ENCODE results near the gene ZNF490. TPM values are rescaled to one million over a fixed set of nuclear protein-coding genes. Genes with fewer than 3 reads are reported as not detected.

Gene ZNF490
- polyA plus RNA-seq, 2 of the 4 experiments (the other 2 are of a cell fraction): 0.57 to 2.4 TPM

- TF ChIP-seq CTCF (IDR thresholded peaks at IDR 0.05) (no peak), RARB (CRISPR knock-in tag; IDR thresholded peaks at IDR 0.05) (no peak), HDAC2 (IDR thresholded peaks at IDR 0.05) (no peak)
These were observed 65.3 kb downstream of the ZNF490 start (continued) for GRCh38 chr19:12545267-12545666.

GRCh38 chr19:12544401-12544876, 66.2 kb downstream of the ZNF490 start:
- ChIA-PET POLR2A (no interaction called here), CTCF (no interaction called here)
- Histone ChIP-seq H3K4me3 (no peak overlapping the region), H3K4me1 (no peaks in the 10 kb centered on the region), H3K27ac (no peak overlapping the region), H3K4me2 (no peak overlapping the region), H3K9me3 (peaks cover 55% of the 10 kb centered on the region)
- FAIRE-seq (no peak), DNase-seq (ENCODE audit: low read depth in 1 of 2, low spot score in 1 of 2) (no peak), ATAC-seq (no peak)
- TF ChIP-seq GATA3 (IDR thresholded peaks at IDR 0.05; ENCODE audit: borderline replicate concordance): no peak
- TF ChIP-seq USF2 (IDR thresholded peaks at IDR 0.05): no peak
- no peak for TF ChIP-seq TP53 (CRISPR knock-in tag; IDR thresholded peaks at IDR 0.05)
- no peak for TF ChIP-seq ATOH8 (CRISPR knock-in tag; IDR thresholded peaks at IDR 0.05; ENCODE audit: low read depth)
- no peak for TF ChIP-seq EP300 (IDR thresholded peaks at IDR 0.05)
- no peak for TF ChIP-seq MAX (IDR thresholded peaks at IDR 0.05)
- no peak for TF ChIP-seq NFE2L2 (conservative IDR thresholded peaks at IDR 0.05; ENCODE audit: low read length)
- no peak for TF ChIP-seq FOXS1 (CRISPR knock-in tag; IDR thresholded peaks at IDR 0.05)
- 96% methylated on average over 5 of the region's 5 CpGs for WGBS (ENCODE audit: missing lambda C conversion rate)

GRCh38 chr19:12543855-12544254, 66.8 kb downstream of the ZNF490 start:
- no peak for FAIRE-seq
- DNase-seq (ENCODE audit: low read depth in 1 of 2, low spot score in 1 of 2): no peak
- ChIA-PET CTCF (no interaction called here), POLR2A (no interaction called here)
- Histone ChIP-seq H3K4me1 (no peaks in the 10 kb centered on the region), H3K27ac (no peak overlapping the region), H3K4me3 (no peak overlapping the region), H3K9me3 (peaks cover 54% of the 10 kb centered on the region), H3K4me2 (no peak overlapping the region)
- WGBS (ENCODE audit: missing lambda C conversion rate): 91% methylated on average over 1 of the region's 1 CpG
- TF ChIP-seq HOXB5 (CRISPR knock-in tag; IDR thresholded peaks at IDR 0.05): no peak
- no peak for ATAC-seq

Other genes starting within 250 kb of the ZNF490 start
- not detected in 2 replicates for gene ZNF442, start 245.1 kb downstream of the ZNF490 start, polyA plus RNA-seq (2011; rRNA removed)
- gene ZNF442, start 245.1 kb downstream of the ZNF490 start, polyA plus RNA-seq (2017; fragmentation: RNase III; extraction: RNeasy Plus Mini Kit Qiagen cat#74134 plus additional on column Dnase treatment): not detected in 3 replicates
- 2.4 and 2.7 TPM in 2 replicates for gene ZNF799, start 209.5 kb downstream of the ZNF490 start, polyA plus RNA-seq (2011; rRNA removed)
- 1.7 TPM in 3 replicates for gene ZNF799, start 209.5 kb downstream of the ZNF490 start, polyA plus RNA-seq (2017; fragmentation: RNase III; extraction: RNeasy Plus Mini Kit Qiagen cat#74134 plus additional on column Dnase treatment)
- gene ZNF443, start 169.8 kb downstream of the ZNF490 start, polyA plus RNA-seq (2011; rRNA removed): 1.0 and 1.1 TPM in 2 replicates
- 1.0 to 1.1 TPM (median 1.1 TPM) in 3 replicates for gene ZNF443, start 169.8 kb downstream of the ZNF490 start, polyA plus RNA-seq (2017; fragmentation: RNase III; extraction: RNeasy Plus Mini Kit Qiagen cat#74134 plus additional on column Dnase treatment)
- 0.01 TPM in 1 of 2 replicates, not detected in the other for gene ZNF709, start 126.0 kb downstream of the ZNF490 start, polyA plus RNA-seq (2011; rRNA removed)
- gene ZNF709, start 126.0 kb downstream of the ZNF490 start, polyA plus RNA-seq (2017; fragmentation: RNase III; extraction: RNeasy Plus Mini Kit Qiagen cat#74134 plus additional on column Dnase treatment): 0.04 to 0.10 TPM in 2 of 3 replicates, not detected in the other
- 2.5 and 3.0 TPM in 2 replicates for gene ZNF564, start 59.3 kb downstream of the ZNF490 start, polyA plus RNA-seq (2011; rRNA removed)
- 1.6 to 1.9 TPM (median 1.8 TPM) in 3 replicates for gene ZNF564, start 59.3 kb downstream of the ZNF490 start, polyA plus RNA-seq (2017; fragmentation: RNase III; extraction: RNeasy Plus Mini Kit Qiagen cat#74134 plus additional on column Dnase treatment)
- gene ZNF791, start 107 bp upstream of the ZNF490 start, polyA plus RNA-seq (2011; rRNA removed): 7.1 and 8.0 TPM in 2 replicates
- gene ZNF791, start 107 bp upstream of the ZNF490 start, polyA plus RNA-seq (2017; fragmentation: RNase III; extraction: RNeasy Plus Mini Kit Qiagen cat#74134 plus additional on column Dnase treatment): 4.5 to 4.6 TPM (median 4.5 TPM) in 3 replicates
- gene MAN2B1, start 55.9 kb upstream of the ZNF490 start, polyA plus RNA-seq (2011; rRNA removed): 13.0 and 14.4 TPM in 2 replicates
- gene MAN2B1, start 55.9 kb upstream of the ZNF490 start, polyA plus RNA-seq (2017; fragmentation: RNase III; extraction: RNeasy Plus Mini Kit Qiagen cat#74134 plus additional on column Dnase treatment): 15.4 to 16.3 TPM (median 15.9 TPM) in 3 replicates
- gene WDR83, start 56.0 kb upstream of the ZNF490 start, polyA plus RNA-seq (2011; rRNA removed): 4.3 and 4.8 TPM in 2 replicates
- gene WDR83, start 56.0 kb upstream of the ZNF490 start, polyA plus RNA-seq (2017; fragmentation: RNase III; extraction: RNeasy Plus Mini Kit Qiagen cat#74134 plus additional on column Dnase treatment): 11.1 to 13.7 TPM (median 11.4 TPM) in 3 replicates
- gene DHPS, start 71.1 kb upstream of the ZNF490 start, polyA plus RNA-seq (2011; rRNA removed): 63.7 and 71.9 TPM in 2 replicates
- 55.3 to 58.3 TPM (median 57.8 TPM) in 3 replicates for gene DHPS, start 71.1 kb upstream of the ZNF490 start, polyA plus RNA-seq (2017; fragmentation: RNase III; extraction: RNeasy Plus Mini Kit Qiagen cat#74134 plus additional on column Dnase treatment)
- gene GNG14, start 77.2 kb upstream of the ZNF490 start, polyA plus RNA-seq (2011; rRNA removed): not detected in 2 replicates
- gene GNG14, start 77.2 kb upstream of the ZNF490 start, polyA plus RNA-seq (2017; fragmentation: RNase III; extraction: RNeasy Plus Mini Kit Qiagen cat#74134 plus additional on column Dnase treatment): not detected in 3 replicates
- gene FBXW9, start 85.8 kb upstream of the ZNF490 start, polyA plus RNA-seq (2011; rRNA removed): 5.7 and 6.9 TPM in 2 replicates
- gene FBXW9, start 85.8 kb upstream of the ZNF490 start, polyA plus RNA-seq (2017; fragmentation: RNase III; extraction: RNeasy Plus Mini Kit Qiagen cat#74134 plus additional on column Dnase treatment): 7.3 to 8.1 TPM (median 8.0 TPM) in 3 replicates
- gene TNPO2, start 113.1 kb upstream of the ZNF490 start, polyA plus RNA-seq (2011; rRNA removed): 33.7 and 38.0 TPM in 2 replicates
- 39.8 to 42.5 TPM (median 41.0 TPM) in 3 replicates for gene TNPO2, start 113.1 kb upstream of the ZNF490 start, polyA plus RNA-seq (2017; fragmentation: RNase III; extraction: RNeasy Plus Mini Kit Qiagen cat#74134 plus additional on column Dnase treatment)
- gene TRIR, start 123.9 kb upstream of the ZNF490 start, polyA plus RNA-seq (2011; rRNA removed): 105 and 137 TPM in 2 replicates
- 144 to 154 TPM (median 152 TPM) in 3 replicates for gene TRIR, start 123.9 kb upstream of the ZNF490 start, polyA plus RNA-seq (2017; fragmentation: RNase III; extraction: RNeasy Plus Mini Kit Qiagen cat#74134 plus additional on column Dnase treatment)
- 84.9 and 87.0 TPM in 2 replicates for gene GET3, start 126.7 kb upstream of the ZNF490 start, polyA plus RNA-seq (2011; rRNA removed)
- 82.7 to 96.7 TPM (median 91.7 TPM) in 3 replicates for gene GET3, start 126.7 kb upstream of the ZNF490 start, polyA plus RNA-seq (2017; fragmentation: RNase III; extraction: RNeasy Plus Mini Kit Qiagen cat#74134 plus additional on column Dnase treatment)
- gene BEST2, start 141.0 kb upstream of the ZNF490 start, polyA plus RNA-seq (2011; rRNA removed): not detected in 2 replicates
- not detected in 3 replicates for gene BEST2, start 141.0 kb upstream of the ZNF490 start, polyA plus RNA-seq (2017; fragmentation: RNase III; extraction: RNeasy Plus Mini Kit Qiagen cat#74134 plus additional on column Dnase treatment)
- gene HOOK2, start 164.7 kb upstream of the ZNF490 start, polyA plus RNA-seq (2011; rRNA removed): 8.3 and 10.1 TPM in 2 replicates
- 18.5 to 24.6 TPM (median 21.5 TPM) in 3 replicates for gene HOOK2, start 164.7 kb upstream of the ZNF490 start, polyA plus RNA-seq (2017; fragmentation: RNase III; extraction: RNeasy Plus Mini Kit Qiagen cat#74134 plus additional on column Dnase treatment)
- 72.5 and 94.7 TPM in 2 replicates for gene JUNB, start 180.7 kb upstream of the ZNF490 start, polyA plus RNA-seq (2011; rRNA removed)
- gene JUNB, start 180.7 kb upstream of the ZNF490 start, polyA plus RNA-seq (2017; fragmentation: RNase III; extraction: RNeasy Plus Mini Kit Qiagen cat#74134 plus additional on column Dnase treatment): 47.2 to 57.7 TPM (median 55.6 TPM) in 3 replicates
- 0.48 and 0.57 TPM in 2 replicates for gene PRDX2, start 191.0 kb upstream of the ZNF490 start, polyA plus RNA-seq (2011; rRNA removed)
- gene PRDX2, start 191.0 kb upstream of the ZNF490 start, polyA plus RNA-seq (2017; fragmentation: RNase III; extraction: RNeasy Plus Mini Kit Qiagen cat#74134 plus additional on column Dnase treatment): 0.49 to 0.91 TPM (median 0.84 TPM) in 3 replicates
- 4.9 and 10.7 TPM in 2 replicates for gene THSD8, start 191.3 kb upstream of the ZNF490 start, polyA plus RNA-seq (2011; rRNA removed)
- not detected in 3 replicates for gene THSD8, start 191.3 kb upstream of the ZNF490 start, polyA plus RNA-seq (2017; fragmentation: RNase III; extraction: RNeasy Plus Mini Kit Qiagen cat#74134 plus additional on column Dnase treatment)
- 27.2 and 37.2 TPM in 2 replicates for gene RNASEH2A, start 195.8 kb upstream of the ZNF490 start, polyA plus RNA-seq (2011; rRNA removed)
- 40.7 to 45.5 TPM (median 41.7 TPM) in 3 replicates for gene RNASEH2A, start 195.8 kb upstream of the ZNF490 start, polyA plus RNA-seq (2017; fragmentation: RNase III; extraction: RNeasy Plus Mini Kit Qiagen cat#74134 plus additional on column Dnase treatment)
- gene RTBDN, start 223.8 kb upstream of the ZNF490 start, polyA plus RNA-seq (2011; rRNA removed): 0.09 TPM in 1 of 2 replicates, not detected in the other
- 0.14 to 0.36 TPM (median 0.25 TPM) in 3 replicates for gene RTBDN, start 223.8 kb upstream of the ZNF490 start, polyA plus RNA-seq (2017; fragmentation: RNase III; extraction: RNeasy Plus Mini Kit Qiagen cat#74134 plus additional on column Dnase treatment)
- gene MAST1, start 227.7 kb upstream of the ZNF490 start, polyA plus RNA-seq (2011; rRNA removed): 1.4 and 1.8 TPM in 2 replicates
- gene MAST1, start 227.7 kb upstream of the ZNF490 start, polyA plus RNA-seq (2017; fragmentation: RNase III; extraction: RNeasy Plus Mini Kit Qiagen cat#74134 plus additional on column Dnase treatment): 1.8 to 3.0 TPM (median 2.2 TPM) in 3 replicates